ENCODE data around the gene RSPO1. TPM values are rescaled to one million over a fixed set of nuclear protein-coding genes. Genes with fewer than 3 reads are reported as not detected.

The RSPO1 gene
- polyA plus RNA-seq, 1 experiment = not detected

DNA sequence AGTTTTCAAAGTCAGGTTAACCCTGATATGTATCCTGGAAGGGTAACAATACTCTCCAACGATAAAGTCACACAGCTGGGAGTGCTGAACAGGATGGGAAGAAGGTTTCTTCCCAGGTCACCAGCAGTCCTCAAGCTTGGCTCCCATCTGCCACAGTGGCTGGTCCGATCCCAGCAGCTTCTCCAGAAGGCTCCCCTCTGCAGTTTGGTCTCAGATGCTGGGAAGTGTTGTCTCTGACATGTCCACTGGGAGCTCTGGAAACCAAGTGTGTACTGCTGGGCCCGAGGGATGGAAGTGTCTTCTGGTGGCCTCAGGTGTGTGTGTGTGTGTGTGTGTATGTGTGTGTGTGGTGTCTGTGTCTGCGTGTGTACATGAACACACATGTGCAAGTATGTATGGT is 22.5 kb downstream of the RSPO1 start:
- POLR2A ChIA-PET = no interaction called here
- TF ChIP-seq, protein P1, sequence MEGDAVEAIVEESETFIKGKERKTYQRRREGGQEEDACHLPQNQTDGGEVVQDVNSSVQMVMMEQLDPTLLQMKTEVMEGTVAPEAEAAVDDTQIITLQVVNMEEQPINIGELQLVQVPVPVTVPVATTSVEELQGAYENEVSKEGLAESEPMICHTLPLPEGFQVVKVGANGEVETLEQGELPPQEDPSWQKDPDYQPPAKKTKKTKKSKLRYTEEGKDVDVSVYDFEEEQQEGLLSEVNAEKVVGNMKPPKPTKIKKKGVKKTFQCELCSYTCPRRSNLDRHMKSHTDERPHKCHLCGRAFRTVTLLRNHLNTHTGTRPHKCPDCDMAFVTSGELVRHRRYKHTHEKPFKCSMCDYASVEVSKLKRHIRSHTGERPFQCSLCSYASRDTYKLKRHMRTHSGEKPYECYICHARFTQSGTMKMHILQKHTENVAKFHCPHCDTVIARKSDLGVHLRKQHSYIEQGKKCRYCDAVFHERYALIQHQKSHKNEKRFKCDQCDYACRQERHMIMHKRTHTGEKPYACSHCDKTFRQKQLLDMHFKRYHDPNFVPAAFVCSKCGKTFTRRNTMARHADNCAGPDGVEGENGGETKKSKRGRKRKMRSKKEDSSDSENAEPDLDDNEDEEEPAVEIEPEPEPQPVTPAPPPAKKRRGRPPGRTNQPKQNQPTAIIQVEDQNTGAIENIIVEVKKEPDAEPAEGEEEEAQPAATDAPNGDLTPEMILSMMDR (IDR thresholded peaks at IDR 0.05; ENCODE audit: low read depth, low read length) = no peak

GRCh38 chr1:37609994-37610393 is 24.7 kb downstream of the RSPO1 start:
- Histone ChIP-seq H3K4me3 (ENCODE audit: low read depth, low read length) (no peak overlapping the region), H3K9me3 (ENCODE audit: control insufficient read depth, insufficient read depth, low read length) (no peaks in the 10 kb centered on the region), H3K27me3 (ENCODE audit: control insufficient read depth, insufficient read depth, low read length) (peaks cover 36% of the 10 kb centered on the region), H3K27ac (ENCODE audit: low read depth, low read length) (no peak overlapping the region)
- no peak for DNase-seq (ENCODE audit: low read depth, low spot score)
- ChIA-PET CTCF (interaction anchor here (13.1 kb wide), 1 partner anchor 70 kb away, joined by 378 read pairs; no protein-coding TSS in a partner anchor), POLR2A (no interaction called here)
- TF ChIP-seq, protein P1 (IDR thresholded peaks at IDR 0.05; ENCODE audit: low read depth, low read length) = no peak

More for the DNA sequence above, 22.5 kb downstream of the RSPO1 start:
- CTCF ChIA-PET = interaction anchor here (2.8 kb wide), 1 partner anchor 9 kb away, joined by 9 read pairs; no protein-coding TSS in a partner anchor
- no peak for DNase-seq (ENCODE audit: low read depth, low spot score)
- Histone ChIP-seq H3K27me3 (ENCODE audit: control insufficient read depth, insufficient read depth, low read length) (peaks cover 37% of the 10 kb centered on the region), H3K9me3 (ENCODE audit: control insufficient read depth, insufficient read depth, low read length) (no peaks in the 10 kb centered on the region), H3K4me3 (ENCODE audit: low read depth, low read length) (no peak overlapping the region), H3K27ac (ENCODE audit: low read depth, low read length) (no peak overlapping the region)

- no peak overlapping the region for H3K4me3 ChIP-seq (ENCODE audit: low read depth, low read length)
- no peak overlapping the region for H3K27ac ChIP-seq (ENCODE audit: low read depth, low read length)
- ChIA-PET CTCF (interaction anchor here (13.1 kb wide), 1 partner anchor 71 kb away, joined by 378 read pairs; no protein-coding TSS in a partner anchor), POLR2A (interaction anchor here (0.6 kb wide), 1 partner anchor 14 kb away, joined by 4 read pairs; no protein-coding TSS in a partner anchor)
- no peak for DNase-seq (ENCODE audit: low read depth, low spot score)
- TF ChIP-seq, protein P1 (IDR thresholded peaks at IDR 0.05; ENCODE audit: low read depth, low read length) = no peak
- no peaks in the 10 kb centered on the region for H3K9me3 ChIP-seq (ENCODE audit: control insufficient read depth, insufficient read depth, low read length)
- peaks cover 36% of the 10 kb centered on the region for H3K27me3 ChIP-seq (ENCODE audit: control insufficient read depth, insufficient read depth, low read length)
These were observed 25.7 kb downstream of the RSPO1 start for GRCh38 chr1:37609002-37609401.

GRCh38 chr1:37606481-37607263 is 28.0 kb downstream of the RSPO1 start:
- CTCF ChIA-PET = interaction anchor here (0.5 to 13.1 kb wide), 2 partner anchors 8 to 74 kb away, joined by 3 to 378 read pairs; no protein-coding TSS in a partner anchor
- H3K9me3 ChIP-seq (ENCODE audit: control insufficient read depth, insufficient read depth, low read length) = no peaks in the 10 kb centered on the region
- TF ChIP-seq, protein P1 (IDR thresholded peaks at IDR 0.05; ENCODE audit: low read depth, low read length) = no peak
- no peak overlapping the region for H3K27ac ChIP-seq (ENCODE audit: low read depth, low read length)
- H3K27me3 ChIP-seq (ENCODE audit: control insufficient read depth, insufficient read depth, low read length) = peaks cover 24% of the 10 kb centered on the region
- POLR2A ChIA-PET = interaction anchor here (1.0 to 1.2 kb wide), 2 partner anchors 10 to 84 kb away, joined by 3 to 5 read pairs; partner anchors contain the start of gene GNL2
- DNase-seq (ENCODE audit: low read depth, low spot score) = no peak
- no peak overlapping the region for H3K4me3 ChIP-seq (ENCODE audit: low read depth, low read length)

Measured in AG04450 (cell line).